GM19395 (cell line): ENCODE data around the gene AGGF1.
"Not testable (repeated sequence)": the region's sequence is repeated elsewhere in the genome, so short reads cannot be mapped to it uniquely, and the experiment has no call there.

ENCODE experiments used
- ATAC-seq: cut with Tn5 transposase; IDR thresholded peaks from one replicate; pipeline ENCODE4 v1.9.1; 2021; ENCODE audit warnings: mild to moderate bottlenecking, moderate library complexity; ENCODE audit not compliant: unreplicated experiment

Gene AGGF1

DNA sequence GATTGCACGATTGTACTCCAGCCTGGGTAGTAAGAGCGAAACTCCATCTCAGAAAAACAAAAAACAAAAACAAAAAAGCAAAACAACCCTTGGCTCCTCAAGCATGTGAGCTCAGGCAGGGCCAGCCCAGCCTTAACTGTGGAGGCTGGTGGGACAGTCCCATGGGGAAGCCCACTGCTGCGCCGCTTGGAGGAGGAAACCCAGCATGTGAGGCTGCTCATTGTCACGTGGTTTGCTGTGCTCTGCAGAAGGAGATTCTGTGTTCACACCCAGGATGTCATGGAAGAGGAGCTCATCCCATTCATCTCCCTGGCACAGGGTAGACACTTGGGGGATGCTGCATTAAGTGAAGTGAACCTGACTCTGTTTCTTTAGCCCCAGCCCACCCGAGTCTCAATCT, 52.9 kb downstream of the AGGF1 start:
- no peak for ATAC-seq

DNA sequence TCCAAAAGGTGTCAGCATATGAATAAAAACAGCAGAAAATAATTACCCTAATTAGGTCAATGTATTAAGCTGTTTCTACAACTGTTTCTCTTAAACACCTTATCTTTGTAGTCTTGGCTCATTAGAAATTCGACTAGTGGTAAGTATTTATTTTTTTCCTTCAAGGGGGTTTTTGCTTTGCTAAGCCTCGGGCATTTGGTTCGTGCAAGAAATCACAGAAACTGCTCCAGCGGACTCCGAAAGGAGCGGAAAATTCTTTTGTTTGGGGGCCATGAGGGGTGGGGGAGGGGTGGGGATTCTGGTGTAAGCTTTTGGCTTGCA, 56.1 kb downstream of the AGGF1 start:
- no peak for ATAC-seq

DNA sequence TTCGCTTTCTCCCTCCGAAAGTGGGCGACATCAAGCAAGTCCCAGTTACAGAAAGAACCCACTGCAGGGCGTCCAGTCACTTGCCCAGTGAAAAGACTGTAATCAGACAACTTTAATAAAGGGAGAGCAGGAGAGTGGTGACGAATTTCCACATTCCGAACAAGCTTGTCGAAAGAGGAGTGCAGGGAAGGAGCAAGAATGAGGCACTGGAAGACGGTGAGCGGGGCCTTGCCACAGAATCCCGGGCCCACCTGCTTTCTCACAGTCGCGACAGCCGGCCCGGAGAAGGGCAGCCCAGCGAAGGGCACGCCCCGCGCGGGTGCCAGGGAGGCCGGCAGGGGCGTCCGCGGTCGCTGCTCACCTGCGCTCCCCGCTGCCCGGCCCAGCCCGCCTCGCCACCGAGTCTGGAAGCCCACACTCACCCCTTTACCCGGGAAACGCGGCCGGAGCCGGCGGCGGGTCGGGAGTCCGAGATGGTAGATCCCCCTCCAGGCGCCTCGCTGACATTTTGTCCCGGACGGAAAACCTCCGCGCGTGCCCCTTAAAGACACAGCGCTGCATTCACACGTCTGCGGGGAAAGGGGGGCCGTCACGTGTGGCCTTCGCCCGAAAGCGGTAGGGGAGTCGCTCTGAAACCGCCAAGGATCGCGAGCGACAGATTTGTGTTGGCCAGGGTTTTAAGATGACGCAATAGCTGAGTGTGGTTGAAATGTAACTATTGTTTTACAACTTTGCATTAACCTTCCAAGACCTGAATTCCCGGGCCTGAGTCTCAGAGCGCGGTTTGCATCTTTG, 56.7 kb downstream of the AGGF1 start, which contains the start of gene ZBED3:
Gene ZBED3, minus strand, starts transcription at position 597 of the 795 bp plus-strand sequence. CDS start 9,407 bp downstream, outside the sequence.
- ATAC-seq: peak; percentile 77

DNA sequence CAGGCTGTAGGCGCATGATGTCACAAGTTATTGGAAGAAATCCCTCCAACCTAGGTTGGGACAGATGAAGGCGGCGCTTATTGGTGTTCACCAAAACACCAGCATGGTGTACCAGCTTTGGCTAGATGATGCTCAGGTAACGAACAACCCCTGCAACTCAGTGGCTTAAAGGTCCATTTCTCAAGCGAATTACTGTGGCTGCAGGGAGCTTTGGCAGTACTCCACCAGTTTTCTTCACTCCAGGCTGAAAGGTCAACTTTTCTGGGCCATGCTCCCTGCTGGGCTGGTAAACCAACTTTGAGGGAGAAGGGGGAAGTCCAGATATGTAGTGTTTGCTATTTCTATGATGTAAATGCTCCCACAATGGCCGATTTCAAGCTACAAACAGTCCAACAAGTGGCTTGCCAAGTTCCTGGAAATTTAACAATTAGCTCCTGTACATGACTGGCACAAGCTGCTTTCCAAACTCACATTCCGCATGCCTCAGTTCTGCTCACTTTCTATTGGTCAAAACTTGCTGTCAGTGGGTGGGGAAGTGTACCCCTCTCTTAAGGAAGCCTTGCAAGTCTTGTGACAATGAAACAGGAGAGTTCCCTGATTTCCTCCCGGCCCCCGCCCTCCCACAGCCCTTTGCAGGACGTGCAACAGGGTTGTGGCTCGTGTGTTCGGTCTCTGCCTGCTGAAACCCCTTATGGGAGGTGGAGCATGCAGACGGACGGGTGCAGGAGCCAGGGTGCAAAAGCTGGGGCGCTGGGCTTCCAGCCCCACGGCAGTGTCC, 57.5 kb downstream of the AGGF1 start:
- ATAC-seq: peak; percentile 17

DNA sequence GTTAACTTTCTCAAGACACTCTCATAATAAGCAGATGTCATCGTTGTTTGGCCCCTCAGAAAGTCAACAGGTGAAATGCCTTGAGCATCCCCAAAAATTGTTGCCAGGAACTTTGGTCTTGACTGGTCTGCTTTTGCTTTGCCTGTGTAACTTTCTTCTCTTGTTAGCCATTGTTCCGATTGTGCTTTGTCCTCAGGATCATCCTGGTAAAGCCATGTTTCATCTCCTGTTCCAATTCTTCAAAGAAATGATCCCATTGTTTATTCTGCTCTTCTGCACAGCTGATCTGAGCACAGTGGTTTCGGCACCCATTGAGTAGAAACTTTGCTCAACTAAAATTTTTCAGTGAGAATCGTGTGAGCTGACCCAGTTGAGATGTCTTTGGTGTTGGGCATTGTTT, 65.0 kb downstream of the AGGF1 start:
- ATAC-seq: no peak

DNA sequence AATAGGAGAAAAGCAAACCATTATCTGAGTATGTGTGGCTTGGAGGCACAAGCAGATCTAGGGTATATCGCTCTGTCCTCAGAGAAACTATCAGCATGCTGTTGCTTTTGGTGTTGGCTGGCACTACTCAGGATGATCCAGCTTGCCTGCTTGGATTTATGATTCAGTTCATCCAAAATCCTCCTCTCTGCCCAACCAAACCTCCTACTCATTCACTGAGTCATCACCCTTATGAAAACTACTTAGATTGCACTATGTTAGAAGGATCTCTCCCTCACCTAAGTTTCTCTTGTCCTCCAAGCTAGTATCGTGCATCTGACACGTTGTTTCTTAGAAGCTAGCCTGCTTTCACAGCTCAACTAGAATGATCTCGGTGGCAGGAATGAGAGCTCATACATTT, 71.1 kb downstream of the AGGF1 start:
- no peak for ATAC-seq

DNA sequence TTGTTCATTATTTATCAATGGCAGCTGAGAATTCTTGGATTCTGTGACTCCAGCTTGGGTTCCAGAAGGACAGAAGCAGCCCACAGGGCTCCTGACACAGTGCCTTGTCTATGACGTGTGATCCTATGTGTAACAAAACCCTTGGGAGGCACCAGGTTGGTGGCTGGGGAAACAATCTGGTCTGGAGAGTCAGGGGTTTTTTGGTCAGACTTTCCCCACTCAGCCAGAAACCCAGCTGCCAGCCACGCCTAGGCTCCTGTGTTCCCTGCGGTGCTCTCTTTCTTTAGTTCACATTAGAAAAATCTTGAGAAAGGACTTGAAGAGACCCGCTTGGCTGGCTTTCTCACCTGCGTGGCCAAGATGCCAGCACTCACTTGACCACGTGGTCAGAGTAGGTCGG, 72.3 kb downstream of the AGGF1 start:
- ATAC-seq: no peak

DNA sequence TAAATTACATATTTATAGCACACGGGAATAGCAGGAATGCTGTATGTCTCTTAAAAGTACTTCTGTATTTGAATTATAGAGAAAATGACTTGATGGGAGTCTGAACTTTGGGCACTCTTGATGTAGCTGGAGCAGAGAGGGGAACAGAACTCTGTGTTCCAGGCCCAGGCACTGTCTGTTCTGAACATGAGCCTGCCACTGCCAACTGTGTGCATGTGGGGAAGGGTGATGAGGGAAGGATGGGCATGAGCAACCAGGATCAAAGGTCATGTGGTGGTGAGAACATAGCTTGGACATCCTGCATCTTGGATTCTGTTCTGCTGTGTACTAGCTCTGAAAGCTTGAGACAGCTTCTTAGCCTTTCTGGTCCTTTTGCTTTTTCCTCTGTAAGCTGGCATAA, 73.3 kb downstream of the AGGF1 start:
- ATAC-seq: no peak

DNA sequence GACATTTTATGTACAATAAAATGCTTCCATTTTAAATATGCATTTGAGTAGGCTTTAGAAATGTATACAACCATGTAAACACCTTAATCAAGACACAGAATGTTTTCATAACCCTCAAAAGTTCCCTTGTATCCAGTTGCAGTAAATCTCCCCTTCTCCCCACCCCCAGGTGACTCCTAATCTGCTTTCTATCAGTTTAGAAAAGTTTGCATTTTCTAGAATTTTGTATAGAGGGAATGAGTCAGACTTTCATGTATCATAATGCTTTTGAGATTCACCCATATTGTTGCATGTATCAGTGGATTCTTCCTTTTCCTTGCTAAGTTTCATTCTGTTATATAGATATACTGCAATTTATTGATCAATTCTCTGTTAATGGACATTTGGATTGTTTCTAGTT, 74.6 kb downstream of the AGGF1 start:
- no peak for ATAC-seq

DNA sequence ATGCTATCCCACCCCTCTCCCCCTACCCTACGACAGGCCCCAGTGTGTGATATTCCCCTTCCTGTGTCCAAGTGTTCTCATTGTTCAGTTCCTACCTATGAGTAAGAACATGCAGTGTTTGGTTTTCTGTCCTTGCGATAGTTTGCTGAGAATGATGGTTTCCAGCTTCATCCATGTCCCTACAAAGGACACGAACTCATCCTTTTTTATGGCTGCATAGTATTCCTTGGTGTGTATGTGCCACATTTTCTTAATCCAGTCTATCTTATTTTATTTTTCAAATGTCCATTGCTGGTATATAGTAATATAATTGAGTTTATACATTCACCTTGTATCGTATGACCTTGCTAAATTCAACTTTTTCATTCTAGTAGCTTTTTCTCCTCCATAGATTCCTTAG, 76.8 kb downstream of the AGGF1 start:
- ATAC-seq: not testable (repeated sequence)
